Transverse colon (tissue), 4 donors: ENCODE measurements around the gene ST3GAL3. TPM values are rescaled to one million over a fixed set of nuclear protein-coding genes. Genes with fewer than 3 reads are reported as not detected.

Experiments
- DNase-seq: peaks from one replicate; pipeline ENCODE4 v3.0.0-alpha.2; 2019
- H3K27ac ChIP-seq, 4 donors: fragments of 200-600 bp; sonication (generic); 2 replicates each; pipeline ENCODE4 v1.5.1; 2016 to 2018; ENCODE audit warnings: inconsistent platforms in 4 of 4
- H3K27me3 ChIP-seq: fragments of 200-600 bp; sonication (generic); 2 replicates; pipeline ENCODE4 v1.5.1; 2017; ENCODE audit warnings: inconsistent platforms
- H3K36me3 ChIP-seq, 4 donors: fragments of 200-600 bp; sonication (generic); 2 replicates each; pipeline ENCODE4 v1.5.1; 2017 to 2019; ENCODE audit warnings: inconsistent platforms in 4 of 4
- H3K4me1 ChIP-seq, 4 donors: fragments of 200-600 bp; sonication (generic); 2 replicates each; pipeline ENCODE4 v1.5.1; 2017 to 2020; ENCODE audit warnings: inconsistent platforms in 4 of 4
- H3K4me3 ChIP-seq, 4 donors: fragments of 200-600 bp; sonication (generic); 1 replicate in 1 of 4; 2 replicates in 3 of 4; pipeline versions ENCODE4 v1.5.1 to v1.6.1; 2017 to 2019; ENCODE audit warnings: inconsistent platforms in 4 of 4
- H3K9me3 ChIP-seq, 2 donors: fragments of 200-600 bp; sonication (generic); 2 replicates each; pipeline ENCODE4 v1.5.1; 2017 to 2019; ENCODE audit warnings: inconsistent platforms in 2 of 2
- EP300 ChIP-seq: sonication (generic); formaldehyde crosslinking; IDR thresholded peaks from one replicate; pipeline ENCODE4 v1.6.1; 2017; ENCODE audit warnings: antibody characterized with exemption, low read depth
- POLR2A ChIP-seq: fragments of 450-650 bp; IDR thresholded peaks from one replicate; pipeline ENCODE4 v1.6.1; 2016; ENCODE audit warnings: antibody characterized with exemption, mild to moderate bottlenecking, moderate library complexity
- POLR2AphosphoS5 ChIP-seq, 3 donors: sonication (generic); formaldehyde crosslinking; IDR thresholded peaks; one replicate each; pipeline ENCODE4 v1.6.1; 2016; ENCODE audit warnings: antibody characterized with exemption in 3 of 3
- WGBS, 2 donors: methylation state at CpG; one replicate each; pipeline ENCODE4 v1.1.5; 2018; ENCODE audit warnings: low coverage in 1 of 2; 5-methylcytosine and 5-hydroxymethylcytosine counted together
- in situ Hi-C, 4 donors: fragments of 200-750 bp; cut with MboI; loops; one replicate each; pipeline versions ENCODE4 v1.15.0 to v1.15.1; 2017; ENCODE audit warnings: low sequenced_read_pairs in 3 of 4, low pct_ligation_motif_present in 1 of 4, low pct_unique_long_range_greater_than_20kb in 1 of 4
- intact Hi-C: fragments of 100-400 bp; cut with DNase I; formaldehyde crosslinking; loops from one replicate; pipeline ENCODE4 v1.15.1; 2023; ENCODE audit warnings: low total_unique reads
- total RNA-seq, 4 donors: library from RNA; depleted of rRNA; stranded (reverse); fragments of >200 nt; gene quantifications; one replicate each; pipeline ENCODE4 v1.1.0, GENCODE V29; 2016
- TF ChIP-seq, protein P1 (sequence below), 5 experiments: fragments of 200-600 bp in 3 of 5; fragments of 450-650 bp in 2 of 5; sonication (generic) in 3 of 5; IDR thresholded peaks; 1 replicate in 2 of 5; 2 replicates in 3 of 5; pipeline ENCODE4 v1.5.1; 2016 to 2017; ENCODE audit warnings: antibody characterized with exemption in 5 of 5, inconsistent platforms in 3 of 5, mild to moderate bottlenecking in 2 of 5, moderate library complexity in 1 of 5

ST3GAL3 gene
- total RNA-seq, 4 donors from 2014 or later, result 4.8 to 23.9 (median 9.7) TPM

GRCh38 chr1:43797891-43798290, 90.6 kb downstream of the ST3GAL3 start:
- TF ChIP-seq POLR2A, result no peak
- TF ChIP-seq EP300, result no peak
- TF ChIP-seq, protein P1, sequence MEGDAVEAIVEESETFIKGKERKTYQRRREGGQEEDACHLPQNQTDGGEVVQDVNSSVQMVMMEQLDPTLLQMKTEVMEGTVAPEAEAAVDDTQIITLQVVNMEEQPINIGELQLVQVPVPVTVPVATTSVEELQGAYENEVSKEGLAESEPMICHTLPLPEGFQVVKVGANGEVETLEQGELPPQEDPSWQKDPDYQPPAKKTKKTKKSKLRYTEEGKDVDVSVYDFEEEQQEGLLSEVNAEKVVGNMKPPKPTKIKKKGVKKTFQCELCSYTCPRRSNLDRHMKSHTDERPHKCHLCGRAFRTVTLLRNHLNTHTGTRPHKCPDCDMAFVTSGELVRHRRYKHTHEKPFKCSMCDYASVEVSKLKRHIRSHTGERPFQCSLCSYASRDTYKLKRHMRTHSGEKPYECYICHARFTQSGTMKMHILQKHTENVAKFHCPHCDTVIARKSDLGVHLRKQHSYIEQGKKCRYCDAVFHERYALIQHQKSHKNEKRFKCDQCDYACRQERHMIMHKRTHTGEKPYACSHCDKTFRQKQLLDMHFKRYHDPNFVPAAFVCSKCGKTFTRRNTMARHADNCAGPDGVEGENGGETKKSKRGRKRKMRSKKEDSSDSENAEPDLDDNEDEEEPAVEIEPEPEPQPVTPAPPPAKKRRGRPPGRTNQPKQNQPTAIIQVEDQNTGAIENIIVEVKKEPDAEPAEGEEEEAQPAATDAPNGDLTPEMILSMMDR (IDR thresholded peaks at IDR 0.05), result no peak
- no peak for TF ChIP-seq POLR2AphosphoS5 (IDR thresholded peaks at IDR 0.05)
- intact Hi-C loops, result no loop called here
- Histone ChIP-seq H3K36me3 (no peaks in the 10 kb centered on the region), H3K4me3 (no peak overlapping the region), H3K9me3 (no peaks in the 10 kb centered on the region), H3K4me1 (peaks cover 0 to 13% (median 0%) of the 10 kb centered on the region in 4 donors), H3K27me3 (no peaks in the 10 kb centered on the region), H3K27ac (no peak overlapping the region)
- no peak for DNase-seq
- 86 to 88% methylated on average over 3 of the region's 3 CpGs for WGBS, 2 donors
- in situ Hi-C loops, result no loop called here

DNA sequence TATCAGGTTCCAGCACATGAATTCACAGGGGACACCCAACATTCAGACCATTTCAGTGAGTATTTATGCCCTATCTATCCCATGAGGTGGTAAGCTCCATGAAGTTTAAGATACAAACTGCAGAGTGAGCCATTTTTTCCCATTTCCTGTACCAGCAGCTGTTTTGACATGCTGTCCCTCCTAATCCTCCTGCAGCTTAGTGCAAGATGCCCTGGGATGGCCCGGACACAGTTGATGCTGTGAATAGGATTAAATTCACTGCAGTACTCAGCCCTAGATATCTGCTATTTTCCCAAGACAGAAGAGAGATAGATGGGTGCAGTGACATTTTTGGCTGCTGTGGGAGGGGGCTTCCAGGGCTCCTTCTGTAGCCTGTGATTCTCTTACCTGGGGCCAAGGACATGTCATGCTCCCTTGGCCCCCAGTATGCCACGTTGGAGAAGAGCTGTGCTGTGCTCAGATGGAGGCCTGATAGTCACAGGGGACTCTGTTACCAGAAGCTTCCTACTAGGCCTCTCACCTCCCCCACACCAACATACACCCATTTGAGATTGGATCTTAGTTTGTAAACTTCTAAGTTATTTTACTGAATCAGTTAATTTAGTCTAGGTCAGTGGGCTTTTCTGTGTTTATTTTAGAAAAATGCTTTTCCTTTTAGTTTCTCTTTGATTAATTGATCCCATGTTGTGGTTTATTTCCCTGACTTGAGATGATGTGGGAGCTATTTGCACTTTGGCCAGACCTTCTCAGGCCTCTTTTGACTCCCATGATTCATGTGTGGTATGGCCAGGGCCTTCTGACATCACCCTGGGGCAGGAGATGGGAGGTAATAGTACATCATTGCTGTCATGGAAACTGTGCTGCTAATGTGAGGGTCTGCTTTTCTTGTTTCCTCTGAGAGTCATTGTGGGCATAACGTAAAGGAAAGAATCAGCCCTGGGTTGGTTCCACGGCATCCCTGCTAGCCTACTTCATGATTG, 92.6 kb downstream of the ST3GAL3 start:
- in situ Hi-C loops (no loop called here), intact Hi-C loops (no loop called here)
- no peak for DNase-seq
- Histone ChIP-seq H3K9me3 (no peaks in the 10 kb centered on the region), H3K27ac (no peak overlapping the region), H3K4me1 (peaks cover 0 to 13% (median 0%) of the 10 kb centered on the region in 4 donors), H3K4me3 (no peak overlapping the region), H3K27me3 (no peaks in the 10 kb centered on the region), H3K36me3 (no peaks in the 10 kb centered on the region)
- 79 to 87% methylated on average over 3 to 4 of the region's 4 CpGs for WGBS, 2 donors
- no peak for TF ChIP-seq POLR2A
- no peak for TF ChIP-seq POLR2AphosphoS5 (IDR thresholded peaks at IDR 0.05)
- TF ChIP-seq, protein P1 (IDR thresholded peaks at IDR 0.05), result no peak
- no peak for TF ChIP-seq EP300

DNA sequence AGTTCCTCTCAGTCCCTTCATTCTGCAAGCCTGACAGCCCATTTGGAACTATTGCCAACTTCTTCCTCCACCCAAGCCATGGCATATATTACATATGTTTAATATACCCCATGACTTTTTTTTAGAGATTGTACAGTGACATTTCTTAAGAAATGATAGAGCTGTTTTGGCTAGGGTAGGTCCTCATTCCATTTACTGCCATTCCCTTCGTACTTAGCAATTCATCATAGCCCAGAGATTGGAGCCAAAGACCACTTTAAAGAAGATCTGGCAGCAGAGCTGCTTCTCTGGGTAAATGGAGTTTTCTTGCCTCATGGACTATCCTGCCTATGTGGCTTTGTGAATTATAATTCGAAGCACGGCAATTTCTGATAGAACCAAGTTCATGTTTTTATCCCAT, 93.4 kb downstream of the ST3GAL3 start:
- no peak overlapping the region for H3K27ac ChIP-seq
- H3K27me3 ChIP-seq, result no peaks in the 10 kb centered on the region
- DNase-seq, result no peak
- H3K36me3 ChIP-seq, result no peaks in the 10 kb centered on the region
- intact Hi-C loops (no loop called here), in situ Hi-C loops (no loop called here)
- H3K4me3 ChIP-seq, result no peak overlapping the region
- no peak for TF ChIP-seq EP300
- TF ChIP-seq, protein P1 (IDR thresholded peaks at IDR 0.05), result no peak
- no peak for TF ChIP-seq POLR2AphosphoS5 (IDR thresholded peaks at IDR 0.05)
- TF ChIP-seq POLR2A, result no peak
- 87 to 92% methylated on average over 3 of the region's 3 CpGs for WGBS, 2 donors
- peaks cover 0 to 13% (median 0%) of the 10 kb centered on the region in 4 donors for H3K4me1 ChIP-seq
- no peaks in the 10 kb centered on the region for H3K9me3 ChIP-seq

- Histone ChIP-seq H3K27me3 (no peaks in the 10 kb centered on the region), H3K4me1 (peaks cover 0 to 13% (median 0%) of the 10 kb centered on the region in 4 donors), H3K4me3 (no peak overlapping the region), H3K9me3 (no peaks in the 10 kb centered on the region), H3K36me3 (no peaks in the 10 kb centered on the region), H3K27ac (no peak overlapping the region)
- DNase-seq, result no peak
- in situ Hi-C loops, result no loop called here
- 76 to 86% methylated on average over 2 to 3 of the region's 3 CpGs for WGBS, 2 donors
- TF ChIP-seq, protein P1 (IDR thresholded peaks at IDR 0.05), result no peak
- TF ChIP-seq POLR2A (no peak), POLR2AphosphoS5 (IDR thresholded peaks at IDR 0.05) (no peak), EP300 (no peak)
- intact Hi-C loops, result no loop called here
Measured at GRCh38 chr1:43801203-43801602, 93.9 kb downstream of the ST3GAL3 start.
